Measurements from ENCODE around the gene STAG1.
"Not testable (repeated sequence)": the region's sequence is repeated elsewhere in the genome, so short reads cannot be mapped to it uniquely, and the experiment has no call there.

The STAG1 gene

DNA sequence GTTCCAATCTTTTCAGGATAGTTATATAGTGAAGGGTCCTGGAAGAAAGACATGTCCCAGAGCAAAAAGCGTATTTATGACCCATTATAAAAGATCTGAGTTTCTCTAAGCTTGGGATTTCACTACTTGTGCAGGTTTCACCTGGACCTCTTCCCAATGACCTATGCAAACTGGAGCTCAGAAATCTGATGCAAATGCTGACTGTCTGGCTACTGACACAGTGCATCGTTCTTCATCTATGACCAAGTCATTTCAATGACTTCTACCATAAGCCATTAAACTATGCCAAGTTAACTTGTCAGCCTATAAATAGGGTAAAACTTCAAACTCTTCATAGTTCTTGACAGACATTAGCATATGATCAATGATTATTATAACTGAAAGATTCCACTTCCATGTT, 11.1 kb downstream of the STAG1 start:
- no peak for DNase-seq

DNA sequence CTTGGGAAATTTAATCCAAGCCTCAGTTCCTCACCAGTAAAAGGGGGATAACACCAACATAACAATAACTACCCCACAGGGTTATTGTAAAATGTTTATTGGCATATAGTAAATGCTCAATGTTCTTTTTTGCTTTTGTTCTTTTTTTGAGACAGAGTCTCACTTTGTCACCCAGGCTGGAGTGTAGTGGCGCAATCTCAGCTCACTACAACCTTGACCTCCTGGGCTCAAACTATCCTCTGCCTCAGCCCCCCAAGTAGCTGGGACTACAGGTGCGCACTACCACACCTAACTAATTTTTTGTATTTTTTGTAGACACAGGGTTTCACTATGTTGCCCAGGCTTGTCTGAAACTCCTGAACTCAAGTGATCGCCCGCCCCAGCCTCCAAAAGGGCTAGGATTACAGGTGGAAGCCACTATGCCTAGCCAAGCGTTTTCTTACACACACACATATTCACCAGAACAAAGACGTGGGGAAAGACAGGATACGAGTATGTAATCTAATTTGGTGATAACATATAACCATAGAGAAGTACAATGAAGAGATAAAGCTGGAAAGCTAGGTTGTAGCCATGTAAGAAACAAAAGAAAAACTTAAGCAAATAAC, 11.7 kb downstream of the STAG1 start:
- no peak for DNase-seq

GRCh38 chr3:136736950-136737349, 15.2 kb downstream of the STAG1 start:
- DNase-seq, result not testable (repeated sequence)

- DNase-seq, result no peak
Measured at GRCh38 chr3:136735103-136735502, 17.1 kb downstream of the STAG1 start.

DNA sequence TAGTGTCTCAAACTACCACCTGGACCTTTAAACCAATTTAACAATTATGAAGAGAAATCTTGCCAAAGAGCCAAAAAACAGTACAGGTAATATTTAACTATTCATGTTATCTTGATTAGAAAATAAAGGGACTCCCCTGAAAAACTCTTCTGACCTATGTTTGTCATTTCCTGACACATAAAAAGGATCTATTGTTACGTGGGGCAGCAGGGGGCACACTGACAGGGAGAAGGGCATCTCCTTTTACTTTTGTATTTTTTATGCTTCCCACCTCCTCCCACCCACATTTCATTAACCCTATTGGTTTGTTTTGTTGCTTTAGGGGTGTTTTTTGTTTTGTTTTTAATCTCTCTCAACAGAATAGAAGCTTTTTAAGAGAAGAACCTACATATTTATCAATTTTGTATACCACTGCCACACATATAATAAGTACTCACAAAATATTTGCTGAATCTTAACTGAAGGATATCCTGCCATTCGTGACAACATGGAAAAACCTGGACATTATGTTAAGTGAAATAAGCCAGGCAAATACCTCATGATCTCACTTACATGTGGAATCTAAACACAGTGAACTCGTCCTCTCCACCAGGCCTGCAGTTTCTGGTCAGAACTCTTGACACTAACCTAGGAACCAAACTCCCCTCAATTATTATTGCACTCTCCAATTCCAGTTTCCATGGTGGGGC, 17.7 kb downstream of the STAG1 start:
- peak; percentile 21 for DNase-seq

DNA sequence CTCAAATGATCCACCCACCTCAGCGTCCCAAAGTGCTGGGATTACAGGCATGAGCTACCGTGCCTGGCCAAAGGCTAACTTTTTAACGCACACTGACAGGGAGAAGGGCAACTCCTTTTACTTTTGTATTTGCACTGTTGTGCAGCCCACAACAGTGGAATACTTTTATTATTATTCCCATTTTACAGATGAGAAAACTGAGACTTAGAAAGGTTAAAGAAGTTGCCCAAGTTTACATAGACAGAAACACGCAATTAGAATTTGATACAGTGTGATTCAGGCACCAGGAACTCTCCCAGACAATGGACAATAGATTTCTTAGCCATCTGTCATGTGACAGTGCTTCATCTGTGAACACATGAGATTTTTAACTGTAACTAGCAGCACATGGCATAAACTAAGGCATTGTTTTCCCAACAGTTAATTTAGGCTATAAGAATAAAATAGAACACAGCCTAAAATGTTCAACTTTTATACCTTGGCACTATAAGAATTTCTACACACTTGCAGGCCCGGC, 18.8 kb downstream of the STAG1 start:
- no peak for DNase-seq

- no peak for DNase-seq
Measured at GRCh38 chr3:136731274-136731884, 20.8 kb downstream of the STAG1 start.

DNA sequence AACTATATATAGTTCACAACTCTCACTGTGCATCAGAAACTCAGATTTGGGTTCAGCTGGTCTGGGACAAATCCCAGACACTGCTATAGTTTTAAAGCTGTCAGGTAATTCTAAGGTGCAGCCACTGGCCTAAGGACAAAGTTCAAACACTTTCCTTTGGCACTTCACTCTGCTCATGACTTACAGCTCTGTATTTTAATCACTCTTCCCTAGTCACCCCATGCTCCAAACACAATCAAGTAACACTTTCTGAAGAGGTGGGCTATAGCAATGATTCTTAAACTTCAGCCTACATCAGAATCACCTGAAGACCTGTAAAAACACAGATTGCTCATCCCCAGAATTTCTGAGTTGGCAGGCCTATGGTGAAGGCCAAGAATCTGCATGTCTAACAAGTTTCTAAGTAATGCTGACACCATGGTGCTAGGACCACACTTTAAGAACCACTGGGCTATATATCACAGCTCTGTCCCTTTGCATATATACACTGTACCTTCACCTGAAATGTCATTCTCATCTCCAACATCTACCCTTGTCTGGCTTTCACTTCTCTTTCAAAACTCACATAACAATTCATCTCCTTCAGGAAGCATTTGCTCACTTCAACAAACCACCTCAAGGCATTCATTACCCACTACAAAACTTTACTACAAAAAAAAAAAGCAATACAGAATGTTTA, 21.4 kb downstream of the STAG1 start:
- no peak for DNase-seq

- no peak for DNase-seq
Measured at GRCh38 chr3:136728918-136729317, 23.3 kb downstream of the STAG1 start.

DNA sequence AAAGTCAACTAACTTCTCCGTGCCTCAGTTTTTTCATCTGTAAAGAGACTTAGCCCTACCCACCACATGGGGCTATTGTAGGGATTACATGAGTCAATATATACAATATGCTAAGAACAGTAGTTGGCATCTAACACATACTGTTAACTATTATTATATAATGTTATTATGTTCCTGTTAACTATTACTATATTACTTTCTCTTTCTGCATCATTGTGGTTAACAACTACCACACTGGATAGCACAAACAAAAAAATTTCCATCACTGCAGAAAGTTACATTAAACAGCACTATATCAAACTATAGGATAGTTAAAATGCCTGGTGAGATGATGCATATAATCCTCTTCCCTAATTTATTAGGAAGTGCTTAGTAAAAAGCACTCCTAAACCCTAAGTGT, 23.7 kb downstream of the STAG1 start:
- no peak for DNase-seq

DNA sequence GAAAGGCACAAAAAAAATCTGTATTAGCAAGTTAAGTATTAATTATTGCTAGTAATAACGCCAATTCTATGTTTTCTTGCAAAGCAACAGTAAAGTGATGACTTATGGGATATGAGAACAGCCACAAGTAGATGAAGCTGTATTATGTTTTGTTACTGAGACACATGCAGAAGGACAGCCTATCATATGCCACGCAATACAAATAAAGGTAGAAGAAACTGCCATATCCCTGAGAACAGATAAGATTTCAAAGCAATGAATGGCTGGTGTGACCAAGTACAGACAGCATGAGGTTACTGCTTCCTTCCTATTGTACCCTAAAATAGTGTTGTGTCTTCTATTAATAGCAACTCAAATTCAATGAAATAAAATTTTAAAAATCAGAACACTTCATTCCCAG, 26.7 kb downstream of the STAG1 start:
- no peak for DNase-seq

DNA sequence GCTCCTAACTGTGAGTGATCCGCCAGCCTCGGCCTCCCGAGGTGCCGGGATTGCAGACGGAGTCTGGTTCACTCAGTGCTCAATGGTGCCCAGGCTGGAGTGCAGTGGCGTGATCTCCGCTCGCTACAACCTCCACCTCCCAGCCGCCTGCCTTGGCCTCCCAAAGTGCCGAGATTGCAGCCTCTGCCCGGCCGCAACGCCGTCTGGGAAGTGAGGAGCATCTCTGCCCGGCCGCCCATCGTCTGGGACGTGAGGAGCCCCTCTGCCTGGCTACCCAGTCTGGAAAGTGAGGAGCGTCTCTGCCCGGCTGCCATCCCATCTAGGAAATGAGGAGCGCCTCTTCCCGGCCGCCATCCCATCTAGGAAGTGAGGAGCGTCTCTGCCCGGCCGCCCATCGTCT, 29.3 kb downstream of the STAG1 start:
- DNase-seq, result not testable (repeated sequence)

- DNase-seq, result not testable (repeated sequence)
Measured at GRCh38 chr3:136722399-136722798, 29.8 kb downstream of the STAG1 start.

- DNase-seq, result no peak
Measured at GRCh38 chr3:136720091-136720490, 32.1 kb downstream of the STAG1 start.

GRCh38 chr3:136716629-136717028, 35.5 kb downstream of the STAG1 start:
- no peak for DNase-seq

- DNase-seq, result no peak
Measured at GRCh38 chr3:136714020-136714419, 38.2 kb downstream of the STAG1 start.

DNA sequence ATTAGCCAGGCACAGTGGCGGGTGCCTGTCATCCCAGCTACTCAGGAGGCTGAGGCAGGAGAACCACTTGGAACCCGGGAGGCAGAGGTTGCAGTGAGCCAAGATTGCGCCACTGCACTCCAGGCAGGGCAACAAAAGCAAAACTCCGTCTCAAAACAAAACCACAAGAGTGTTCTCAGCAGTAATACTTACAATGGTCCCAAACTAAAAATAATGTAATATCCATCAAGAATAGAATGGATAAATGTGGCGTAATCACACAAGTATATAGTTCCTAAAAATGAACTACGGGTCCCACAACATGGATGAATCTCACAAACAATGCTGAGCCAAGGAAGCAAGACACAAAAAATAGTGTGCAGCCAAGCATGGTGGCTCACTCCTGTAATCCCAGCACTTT, 39.2 kb downstream of the STAG1 start:
- no peak for DNase-seq

DNA sequence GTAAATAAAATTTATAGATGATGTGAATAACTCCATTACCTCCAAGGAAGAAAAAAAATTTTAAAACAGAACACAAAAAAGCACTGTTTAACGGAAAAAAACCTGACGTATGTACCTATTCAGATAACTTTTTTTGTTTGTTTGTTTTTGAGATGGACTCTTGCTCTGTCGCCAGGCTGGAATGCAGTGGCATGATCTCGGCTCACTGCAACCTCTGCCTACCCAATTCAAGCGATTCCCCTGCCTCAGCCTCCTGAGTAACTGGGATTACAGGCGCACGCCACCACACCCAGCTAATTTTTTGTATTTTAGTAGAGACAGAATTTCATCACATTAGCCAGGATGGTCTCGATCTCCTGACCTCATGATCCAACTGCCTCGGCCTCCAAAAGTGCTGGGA, 40.3 kb downstream of the STAG1 start:
- DNase-seq, result not testable (repeated sequence)

DNA sequence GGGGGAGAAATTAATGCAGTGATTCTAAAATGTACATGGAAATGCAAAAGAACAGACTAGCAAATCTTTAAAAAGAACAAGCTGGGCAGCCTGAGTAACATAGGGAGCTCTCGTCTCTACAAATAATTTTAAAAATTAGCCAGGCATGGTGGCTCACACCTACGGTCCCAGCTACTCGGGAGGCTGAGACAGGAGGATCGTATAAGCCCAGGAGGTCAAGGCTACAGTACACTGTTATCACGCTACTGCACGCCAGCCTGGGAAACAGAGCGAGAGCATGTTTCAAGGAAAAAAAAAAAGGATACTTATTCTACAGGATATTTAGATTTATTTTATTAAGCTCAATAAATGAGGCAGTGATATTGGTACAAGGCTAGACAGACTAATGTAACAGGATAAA, 40.9 kb downstream of the STAG1 start:
- no peak for DNase-seq

DNA sequence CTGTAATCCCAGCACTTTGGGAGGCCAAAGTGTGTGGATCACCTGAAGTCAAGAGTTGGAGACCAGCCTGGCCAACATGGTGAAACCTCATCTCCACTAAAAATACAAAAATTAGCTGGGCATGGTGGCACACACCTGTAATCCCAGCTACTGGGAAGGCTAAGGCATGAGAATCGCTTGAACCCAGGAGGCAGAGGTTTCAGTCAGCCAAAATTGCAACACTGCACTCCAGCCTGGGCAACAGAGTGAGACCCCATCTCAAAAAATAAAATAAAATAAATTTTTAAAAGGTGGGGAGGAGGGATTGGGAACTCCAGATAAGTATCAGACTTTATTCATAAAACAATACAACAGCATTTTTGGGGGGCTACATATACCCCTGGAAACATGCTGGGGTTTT, 42.4 kb downstream of the STAG1 start:
- DNase-seq, result not testable (repeated sequence)

- no peak for DNase-seq
Measured at GRCh38 chr3:136708333-136708985, 43.7 kb downstream of the STAG1 start.

GRCh38 chr3:136703429-136703828, 48.7 kb downstream of the STAG1 start:
- no peak for DNase-seq

DNA sequence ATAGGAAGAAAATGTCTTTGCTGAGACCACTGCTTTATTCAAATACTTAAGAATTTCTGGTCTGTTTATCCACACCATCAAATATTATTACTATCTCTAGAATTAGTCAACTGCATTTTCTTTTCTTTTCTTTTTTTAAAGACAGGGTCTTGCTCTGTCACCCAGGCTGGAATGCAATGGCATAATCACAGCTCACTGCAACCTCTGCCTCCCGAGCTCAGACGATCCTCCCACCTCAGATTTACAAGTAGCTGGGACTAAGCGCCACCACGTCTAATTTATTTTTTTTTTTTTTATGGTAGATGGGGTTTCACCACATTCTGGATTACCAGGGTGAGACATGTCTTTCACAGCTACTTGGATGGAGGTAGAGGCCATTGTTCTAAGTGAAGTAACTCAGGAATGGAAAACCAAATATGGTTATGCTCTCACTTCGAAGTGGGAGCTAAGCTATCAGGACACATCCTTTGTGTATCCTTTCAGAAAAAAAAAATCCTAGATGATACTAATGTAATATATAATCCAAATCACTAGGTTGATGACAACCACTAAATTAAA, 52.8 kb downstream of the STAG1 start:
- DNase-seq, result no peak

Data from activated CD8-positive, alpha-beta memory T cell treated with anti-CD3 and anti-CD28 coated beads, Interleukin-2, amount 50 U/mL, for 4 hours (primary cell).